Kidney (tissue), 14 donors: ENCODE measurements around the gene CCDC69. TPM values are rescaled to one million over a fixed set of nuclear protein-coding genes. Genes with fewer than 3 reads are reported as not detected.

ENCODE experiments used
- DNase-seq, 5 donors: peaks; one replicate each; pipeline ENCODE4 v3.0.0-alpha.2; 2013 to 2020
- FAIRE-seq: peaks from 2 replicates; lab custom pipeline; 2012; peaks lifted over from hg19 to GRCh38; lab: Jason Lieb, UNC
- H3K27ac ChIP-seq, 2 donors: one replicate each; pipeline ENCODE4 v1.7.0; 2013; ENCODE audit warnings: low read depth in 2 of 2, low read length in 2 of 2, inconsistent platforms in 1 of 2
- H3K27me3 ChIP-seq: one replicate; pipeline ENCODE4 v1.7.1; 2013; ENCODE audit warnings: low read length, inconsistent platforms; ENCODE audit not compliant: control insufficient read depth, insufficient read depth
- H3K36me3 ChIP-seq, 3 donors: one replicate each; pipeline versions ENCODE4 v1.7.0 to v1.7.1; 2013; ENCODE audit warnings: low read length in 3 of 3, control low read depth in 1 of 3, inconsistent platforms in 1 of 3; ENCODE audit not compliant: insufficient read depth in 3 of 3, control insufficient read depth in 2 of 3
- H3K4me1 ChIP-seq, 3 donors: one replicate each; pipeline versions ENCODE4 v1.7.0 to v1.7.1; 2013; ENCODE audit warnings: low read length in 3 of 3, inconsistent platforms in 1 of 3, low read depth in 1 of 3; ENCODE audit not compliant: control insufficient read depth in 2 of 3, insufficient read depth in 2 of 3
- H3K4me3 ChIP-seq, 3 donors: one replicate each; pipeline versions ENCODE4 v1.7.0 to v1.8.1; 2013; ENCODE audit warnings: low read length in 3 of 3, control low read depth in 1 of 3, inconsistent platforms in 1 of 3
- H3K9ac ChIP-seq, 3 donors: one replicate each; pipeline versions ENCODE4 v1.7.0 to v1.7.1; 2013; ENCODE audit warnings: low read length in 3 of 3, control low read depth in 1 of 3, inconsistent platforms in 1 of 3
- H3K9me3 ChIP-seq, 3 donors: one replicate each; pipeline versions ENCODE4 v1.7.0 to v1.7.1; 2013; ENCODE audit warnings: low read length in 3 of 3, control low read depth in 1 of 3, inconsistent platforms in 1 of 3; ENCODE audit not compliant: control insufficient read depth in 2 of 3, insufficient read depth in 1 of 3
- CTCF ChIP-seq: IDR thresholded peaks from 3 replicates; pipeline ENCODE4 v1.5.1; 2012; ENCODE audit warnings: mild to moderate bottlenecking, moderate library complexity, borderline replicate concordance; ENCODE audit not compliant: insufficient read depth; ENCODE audit errors: extremely low read depth
- intact Hi-C: fragments of 100-400 bp; cut with DNase I; formaldehyde crosslinking; loops from one replicate; pipeline ENCODE4 v1.11.1; 2022
- polyA plus RNA-seq: library from polyadenylated mRNA; stranded (reverse); fragments of 350-450 nt; fragmentation: Illumina TruSeq; extraction: RNeasy Lipid Tissue Mini Kit (QIAGEN cat#74804); gene quantifications from one replicate; pipeline ENCODE4 v1.2.3, GENCODE V29; 2014; ENCODE audit warnings: low read depth, low replicate concordance; ENCODE audit not compliant: insufficient read depth
- total RNA-seq: library from RNA; stranded (reverse); fragmentation: NEBNext Ultra II Directional; extraction: Animal tissue kit (Norgen Biotek cat#: 25700); gene quantifications from one replicate; pipeline ENCODE4 v1.2.1, GENCODE V29; 2021
- donor health status: control.
- donor health status: control.
- donor health status: control.
- donor health status: control.
- donor health status: control.
- donor health status: DM: yes; HTN: yes; CAD: no.
- donor health status: Normal renal cell carcinoma (clear cell type).

CCDC69 gene
- total and polyA plus RNA-seq, 2 donors from 2014 or later, result 11.1 to 22.8 TPM

DNA sequence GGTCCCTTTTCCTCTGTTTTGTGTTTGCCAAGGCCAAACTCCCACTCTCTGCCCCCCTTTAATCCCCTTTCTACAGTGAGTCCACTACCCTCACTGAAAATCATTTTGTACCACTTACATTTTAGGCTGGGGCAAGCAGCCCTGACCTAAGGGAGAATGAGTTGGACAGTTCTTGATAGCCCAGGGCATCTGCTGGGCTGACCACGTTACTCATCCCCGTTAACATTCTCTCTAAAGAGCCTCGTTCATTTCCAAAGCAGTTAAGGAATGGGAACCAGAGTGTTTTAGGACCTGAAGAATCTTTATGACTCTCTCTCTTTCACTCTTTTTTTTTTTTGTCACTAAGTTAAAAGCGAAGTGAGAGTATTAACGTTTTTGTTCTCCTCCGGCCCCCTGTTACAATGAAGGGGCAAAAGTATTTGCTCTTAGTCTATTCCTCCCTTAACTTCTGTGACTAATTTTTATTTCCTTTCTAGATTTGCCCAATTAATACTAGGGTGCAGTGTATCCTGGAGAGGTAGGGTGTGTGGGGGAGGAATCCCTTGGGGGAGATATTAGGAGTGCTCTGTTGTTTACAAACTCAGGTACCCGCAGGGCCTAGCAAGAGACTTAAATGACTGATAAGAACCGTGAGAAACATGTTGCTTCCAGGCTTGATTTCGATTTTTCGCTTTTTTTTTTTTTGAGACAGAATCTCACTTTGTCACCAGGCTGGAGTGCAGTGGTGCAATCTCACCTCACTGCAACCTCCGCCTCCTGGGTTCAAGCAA is 43.8 kb upstream of the CCDC69 start:
- H3K36me3 ChIP-seq, result peaks cover 0 to 12% (median 11%) of the 10 kb centered on the region in 3 donors
- H3K9me3 ChIP-seq, result no peaks in the 10 kb centered on the region
- DNase-seq, result no peak

DNA sequence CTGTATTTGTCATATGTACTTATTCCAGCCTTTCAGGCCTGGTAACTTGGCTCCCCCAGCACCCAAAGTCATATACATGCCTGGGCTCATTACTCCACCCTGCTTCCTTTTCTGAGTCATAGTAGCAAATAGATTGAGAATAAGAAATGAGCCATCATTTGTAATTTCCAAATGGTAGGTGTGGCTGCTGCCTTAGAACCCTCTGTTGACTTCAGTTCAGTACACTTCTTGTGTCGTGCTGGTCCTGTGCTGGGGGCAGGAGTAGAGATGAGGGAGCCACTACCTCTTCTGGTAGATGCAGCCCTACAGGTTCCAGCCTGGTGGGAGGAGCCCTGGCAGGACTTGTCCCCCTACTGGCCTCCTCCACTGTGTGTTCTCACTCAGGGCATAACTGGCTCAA is 40.2 kb upstream of the CCDC69 start:
- no peaks in the 10 kb centered on the region for H3K27me3 ChIP-seq
- H3K4me3 ChIP-seq, result no peak overlapping the region
- peaks cover 0 to 2% (median 0%) of the 10 kb centered on the region in 3 donors for H3K4me1 ChIP-seq
- peaks cover 0 to 12% (median 11%) of the 10 kb centered on the region in 3 donors for H3K36me3 ChIP-seq
- intact Hi-C loops, result no loop called here
- TF ChIP-seq CTCF, result no peak
- H3K9me3 ChIP-seq, result no peaks in the 10 kb centered on the region
- DNase-seq, result no peak
- no peak overlapping the region for H3K27ac ChIP-seq
- FAIRE-seq, result no peak
- H3K9ac ChIP-seq, result no peak overlapping the region

More for the DNA sequence above, 43.8 kb upstream of the CCDC69 start:
- Histone ChIP-seq H3K27ac (no peak overlapping the region), H3K4me3 (no peak overlapping the region), H3K4me1 (peaks cover 0 to 2% (median 0%) of the 10 kb centered on the region in 3 donors), H3K9ac (no peak overlapping the region), H3K27me3 (no peaks in the 10 kb centered on the region)
- no peak for TF ChIP-seq CTCF
- intact Hi-C loops, result no loop called here
- no peak for FAIRE-seq

DNA sequence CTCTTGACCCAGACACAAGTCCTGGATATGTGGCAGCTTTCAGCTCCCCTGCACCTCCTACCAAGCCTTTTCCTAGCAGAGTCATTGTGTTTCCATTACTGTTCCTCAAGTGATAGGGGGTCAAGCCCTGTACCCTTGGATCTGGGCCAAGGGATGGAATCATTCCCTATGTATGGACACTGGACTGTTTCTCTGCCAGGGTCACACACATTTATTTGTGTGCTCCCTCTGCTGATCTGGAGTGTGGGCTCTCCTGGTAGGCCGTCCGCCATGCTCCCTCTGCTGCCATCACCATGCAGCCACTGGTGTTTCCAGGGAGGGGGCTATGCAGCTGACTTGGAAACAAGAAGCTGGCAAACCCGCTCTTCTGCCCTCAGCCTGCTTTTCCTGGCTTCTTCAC is 38.6 kb upstream of the CCDC69 start:
- Histone ChIP-seq H3K27ac (no peak overlapping the region), H3K4me3 (no peak overlapping the region), H3K9ac (no peak overlapping the region), H3K36me3 (peaks cover 0 to 10% (median 7%) of the 10 kb centered on the region in 3 donors), H3K4me1 (peaks cover 0 to 2% (median 0%) of the 10 kb centered on the region in 3 donors), H3K27me3 (no peaks in the 10 kb centered on the region), H3K9me3 (no peaks in the 10 kb centered on the region)
- intact Hi-C loops, result no loop called here
- FAIRE-seq (no peak), DNase-seq (no peak)
- no peak for TF ChIP-seq CTCF
